Measurements from ENCODE around the gene CTIF.

DNA sequence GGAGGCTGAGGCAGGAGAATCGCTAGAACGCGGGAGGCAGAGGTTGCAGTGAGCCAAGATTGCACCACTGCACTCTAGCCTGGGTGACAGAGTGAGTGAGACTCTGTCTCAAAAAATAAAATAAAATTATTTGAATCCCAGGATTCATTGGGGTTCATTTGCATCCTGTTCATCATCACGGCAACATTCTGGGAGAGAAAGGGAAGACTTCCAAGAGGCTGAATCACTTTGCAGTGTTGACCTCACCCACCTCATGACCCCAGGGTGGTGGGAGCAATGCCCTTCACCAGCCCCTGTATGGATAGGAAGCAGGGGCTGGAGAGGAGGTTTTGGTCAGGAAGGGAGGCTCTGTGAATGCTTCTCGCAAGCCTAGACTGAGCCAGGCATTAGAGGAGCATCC is 195.6 kb downstream of the CTIF start:
- TF ChIP-seq POLR2AphosphoS5 (IDR thresholded peaks at IDR 0.05; ENCODE audit: low read depth, low read length) (no peak), ELF1 (IDR thresholded peaks at IDR 0.05) (no peak), RAD21 (IDR thresholded peaks at IDR 0.05; ENCODE audit: low read length) (no peak), GABPA (IDR thresholded peaks at IDR 0.05; ENCODE audit: low read depth) (no peak), TAF1 (IDR thresholded peaks at IDR 0.05; ENCODE audit: borderline replicate concordance, low read depth, low read length) (no peak), MXI1 (IDR thresholded peaks at IDR 0.05; ENCODE audit: low read depth, low read length) (no peak), USF2 (IDR thresholded peaks at IDR 0.05; ENCODE audit: borderline replicate concordance, low read depth, low read length) (no peak), SMC3 (IDR thresholded peaks at IDR 0.05; ENCODE audit: low read depth, low read length) (no peak), YY1 (IDR thresholded peaks at IDR 0.05; ENCODE audit: low read depth) (no peak), RXRA (IDR thresholded peaks at IDR 0.05; ENCODE audit: borderline replicate concordance, low read depth) (no peak), EP300 (IDR thresholded peaks at IDR 0.05; ENCODE audit: borderline replicate concordance in 1 of 2, low read depth in 1 of 2, low read length in 1 of 2) (no peak)
- TF ChIP-seq, protein P1, sequence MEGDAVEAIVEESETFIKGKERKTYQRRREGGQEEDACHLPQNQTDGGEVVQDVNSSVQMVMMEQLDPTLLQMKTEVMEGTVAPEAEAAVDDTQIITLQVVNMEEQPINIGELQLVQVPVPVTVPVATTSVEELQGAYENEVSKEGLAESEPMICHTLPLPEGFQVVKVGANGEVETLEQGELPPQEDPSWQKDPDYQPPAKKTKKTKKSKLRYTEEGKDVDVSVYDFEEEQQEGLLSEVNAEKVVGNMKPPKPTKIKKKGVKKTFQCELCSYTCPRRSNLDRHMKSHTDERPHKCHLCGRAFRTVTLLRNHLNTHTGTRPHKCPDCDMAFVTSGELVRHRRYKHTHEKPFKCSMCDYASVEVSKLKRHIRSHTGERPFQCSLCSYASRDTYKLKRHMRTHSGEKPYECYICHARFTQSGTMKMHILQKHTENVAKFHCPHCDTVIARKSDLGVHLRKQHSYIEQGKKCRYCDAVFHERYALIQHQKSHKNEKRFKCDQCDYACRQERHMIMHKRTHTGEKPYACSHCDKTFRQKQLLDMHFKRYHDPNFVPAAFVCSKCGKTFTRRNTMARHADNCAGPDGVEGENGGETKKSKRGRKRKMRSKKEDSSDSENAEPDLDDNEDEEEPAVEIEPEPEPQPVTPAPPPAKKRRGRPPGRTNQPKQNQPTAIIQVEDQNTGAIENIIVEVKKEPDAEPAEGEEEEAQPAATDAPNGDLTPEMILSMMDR (IDR thresholded peaks at IDR 0.05), result no peak
- TF ChIP-seq, protein P2, sequence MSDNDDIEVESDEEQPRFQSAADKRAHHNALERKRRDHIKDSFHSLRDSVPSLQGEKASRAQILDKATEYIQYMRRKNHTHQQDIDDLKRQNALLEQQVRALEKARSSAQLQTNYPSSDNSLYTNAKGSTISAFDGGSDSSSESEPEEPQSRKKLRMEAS (IDR thresholded peaks at IDR 0.05; ENCODE audit: low read depth), result no peak
- TF ChIP-seq, protein P3, sequence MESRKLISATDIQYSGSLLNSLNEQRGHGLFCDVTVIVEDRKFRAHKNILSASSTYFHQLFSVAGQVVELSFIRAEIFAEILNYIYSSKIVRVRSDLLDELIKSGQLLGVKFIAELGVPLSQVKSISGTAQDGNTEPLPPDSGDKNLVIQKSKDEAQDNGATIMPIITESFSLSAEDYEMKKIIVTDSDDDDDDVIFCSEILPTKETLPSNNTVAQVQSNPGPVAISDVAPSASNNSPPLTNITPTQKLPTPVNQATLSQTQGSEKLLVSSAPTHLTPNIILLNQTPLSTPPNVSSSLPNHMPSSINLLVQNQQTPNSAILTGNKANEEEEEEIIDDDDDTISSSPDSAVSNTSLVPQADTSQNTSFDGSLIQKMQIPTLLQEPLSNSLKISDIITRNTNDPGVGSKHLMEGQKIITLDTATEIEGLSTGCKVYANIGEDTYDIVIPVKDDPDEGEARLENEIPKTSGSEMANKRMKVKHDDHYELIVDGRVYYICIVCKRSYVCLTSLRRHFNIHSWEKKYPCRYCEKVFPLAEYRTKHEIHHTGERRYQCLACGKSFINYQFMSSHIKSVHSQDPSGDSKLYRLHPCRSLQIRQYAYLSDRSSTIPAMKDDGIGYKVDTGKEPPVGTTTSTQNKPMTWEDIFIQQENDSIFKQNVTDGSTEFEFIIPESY (IDR thresholded peaks at IDR 0.05; ENCODE audit: borderline replicate concordance, low read depth), result no peak

All from SK-N-SH (cell line).